Fibroblast of skin of left quadriceps (primary cell): ENCODE data around the gene TBL1X.

Source experiments
- DNase-seq, 2 experiments: peaks; one replicate each; pipeline ENCODE4 v3.0.0-alpha.2; 2013; ENCODE audit warnings: low read depth in 2 of 2

Gene TBL1X

GRCh38 chrX:9626379-9626778 is 161.5 kb downstream of the TBL1X start:
- no peak for DNase-seq

GRCh38 chrX:9627922-9628321 is 163.1 kb downstream of the TBL1X start:
- DNase-seq, result peak; percentile 3 to 8

GRCh38 chrX:9628779-9629493 is 164.1 kb downstream of the TBL1X start:
- no peak for DNase-seq

- DNase-seq, result no peak
Observed at GRCh38 chrX:9634551-9634950, 169.7 kb downstream of the TBL1X start.

GRCh38 chrX:9635368-9635767 is 170.5 kb downstream of the TBL1X start:
- DNase-seq, result no peak

- DNase-seq, result no peak
Observed at GRCh38 chrX:9635803-9636202, 170.9 kb downstream of the TBL1X start.

GRCh38 chrX:9638871-9639270 is 174.0 kb downstream of the TBL1X start:
- DNase-seq, result no peak

- no peak for DNase-seq
Observed at GRCh38 chrX:9642270-9642995, 177.6 kb downstream of the TBL1X start.

- no peak for DNase-seq
Observed at GRCh38 chrX:9643807-9644206, 178.9 kb downstream of the TBL1X start.

GRCh38 chrX:9644335-9644734 is 179.5 kb downstream of the TBL1X start:
- no peak for DNase-seq

GRCh38 chrX:9646471-9647224 is 181.8 kb downstream of the TBL1X start:
- DNase-seq, result no peak

- DNase-seq, result no peak
Observed at GRCh38 chrX:9647431-9647830, 182.6 kb downstream of the TBL1X start.

GRCh38 chrX:9650091-9650490 is 185.2 kb downstream of the TBL1X start:
- DNase-seq, result no peak

- no peak for DNase-seq
Observed at GRCh38 chrX:9651737-9652136, 186.9 kb downstream of the TBL1X start.

GRCh38 chrX:9654929-9655328 is 190.1 kb downstream of the TBL1X start:
- no peak for DNase-seq

- no peak for DNase-seq
Observed at GRCh38 chrX:9656277-9656676, 191.4 kb downstream of the TBL1X start.

GRCh38 chrX:9656871-9657270 is 192.0 kb downstream of the TBL1X start:
- no peak for DNase-seq

- no peak for DNase-seq
Observed at GRCh38 chrX:9657590-9658256, 192.9 kb downstream of the TBL1X start.

GRCh38 chrX:9658409-9658808 is 193.6 kb downstream of the TBL1X start:
- DNase-seq, result no peak

GRCh38 chrX:9659571-9660195 is 194.8 kb downstream of the TBL1X start:
- DNase-seq, result no peak

GRCh38 chrX:9662148-9662547 is 197.3 kb downstream of the TBL1X start:
- no peak for DNase-seq

GRCh38 chrX:9663216-9663615 is 198.4 kb downstream of the TBL1X start:
- DNase-seq, result no peak
